K562 (cell line): ENCODE measurements around the gene PBXIP1. TPM values are rescaled to one million over a fixed set of nuclear protein-coding genes. Genes with fewer than 3 reads are reported as not detected.
A peak's percentile ranks its signal among the peaks of the same experiment; 100 is the strongest.

ENCODE experiments used
- ATAC-seq: fragments of 200-7000 bp; cut with Tn5 transposase; 3 replicates; pipeline ENCODE4 v1.9.1; 2020; ENCODE audit warnings: moderate library complexity
- BruUV-seq: library from RNA; stranded (reverse); fragments of 400-500 nt; replicated peaks from 2 replicates; lab custom pipeline; 2021; lab: Mats Ljungman, UMichigan
- CTCF ChIA-PET: fragments of 300-600 bp; formaldehyde crosslinking; extraction: SDS; loops from one replicate; lab custom pipeline; 2021; ENCODE audit warnings: low intra/inter-chr PET ratio; lab: Yijun Ruan, JAX
- POLR2A ChIA-PET: fragments of 300-600, 350-650 bp; sonication (Branson Sonifier 250); formaldehyde crosslinking; extraction: SDS; loops from one replicate; lab custom pipeline; 2021; ENCODE audit warnings: antibody characterized with exemption, inconsistent platforms; lab: Yijun Ruan, JAX
- DNase-seq, 4 experiments: peaks; one replicate each; pipeline versions ENCODE4 v3.0.0 to v3.0.0-alpha.2; 2011 to 2018; ENCODE audit warnings: low spot score in 3 of 4, mixed read lengths in 3 of 4; ENCODE audit errors: extremely low read depth in 1 of 4
- FAIRE-seq: peaks from 2 replicates; lab custom pipeline; 2011; peaks lifted over from hg19 to GRCh38; lab: Jason Lieb, UNC
- H2AFZ ChIP-seq: 2 replicates; pipeline ENCODE4 v1.6.0; 2011; ENCODE audit warnings: low read depth, low read length, control low read depth, inconsistent platforms
- H3K27ac ChIP-seq: fragments of 200-600 bp; 3 replicates; pipeline ENCODE4 v1.8.0; 2011; ENCODE audit warnings: low read depth, mild to moderate bottlenecking, control low read depth, inconsistent platforms, low read length, moderate library complexity, mixed read lengths; ENCODE audit errors: extremely low read depth
- H3K27me3 ChIP-seq, 2 experiments: fragments of 300-600 bp in 1 of 2; 2 replicates in 1 of 2; 3 replicates in 1 of 2; pipeline versions ENCODE4 v1.6.0 to v1.8.0; 2011; ENCODE audit warnings: inconsistent platforms in 2 of 2, low read length in 2 of 2, mild to moderate bottlenecking in 1 of 2, mixed read lengths in 1 of 2, moderate library complexity in 1 of 2; ENCODE audit not compliant: control insufficient read depth in 2 of 2, insufficient read depth in 2 of 2
- H3K36me3 ChIP-seq: fragments of 300-600 bp; 3 replicates; pipeline ENCODE4 v1.8.0; 2011; ENCODE audit warnings: mild to moderate bottlenecking, low read length, inconsistent platforms; ENCODE audit not compliant: control insufficient read depth, insufficient read depth
- H3K4me1 ChIP-seq, 2 experiments: fragments of 200-600 bp in 1 of 2; replicated peaks in 1 of 2; 2 replicates in 1 of 2; 3 replicates in 1 of 2; pipeline versions ENCODE4 v1.5.1 to v1.8.0; 2011; ENCODE audit warnings: inconsistent platforms in 2 of 2, low read length in 2 of 2, mild to moderate bottlenecking in 1 of 2, mixed read lengths in 1 of 2, moderate library complexity in 1 of 2; ENCODE audit not compliant: control insufficient read depth in 2 of 2, insufficient read depth in 2 of 2
- H3K4me2 ChIP-seq: 2 replicates; pipeline ENCODE4 v1.6.1; 2011; ENCODE audit warnings: low read length, control low read depth, inconsistent platforms, mixed read lengths; ENCODE audit not compliant: insufficient read depth
- H3K4me3 ChIP-seq: fragments of 200-600 bp; sonication (generic), shearing (Covaris generic); 2 replicates; pipeline ENCODE4 v1.5.1; 2016; ENCODE audit warnings: control low read depth, inconsistent platforms
- H3K79me2 ChIP-seq: fragments of 200-600 bp; 3 replicates; pipeline ENCODE4 v1.8.0; 2011; ENCODE audit warnings: low read length, inconsistent platforms; ENCODE audit not compliant: control insufficient read depth, insufficient read depth
- H3K9ac ChIP-seq, 2 experiments: 2 replicates each; pipeline versions ENCODE4 v1.6.0 to v1.6.1; 2011; ENCODE audit warnings: low read depth in 2 of 2, low read length in 2 of 2, control low read depth in 1 of 2, inconsistent platforms in 1 of 2, mild to moderate bottlenecking in 1 of 2, mixed read lengths in 1 of 2; ENCODE audit not compliant: insufficient read depth in 1 of 2
- H3K9me1 ChIP-seq: one replicate; pipeline ENCODE4 v1.6.0; 2011; ENCODE audit warnings: inconsistent platforms, mild to moderate bottlenecking, low read length, moderate library complexity; ENCODE audit not compliant: control insufficient read depth, insufficient read depth
- H3K9me3 ChIP-seq: replicated peaks from 2 replicates; pipeline ENCODE4 v1.5.1; 2011; ENCODE audit warnings: low read depth, low read length, inconsistent platforms; ENCODE audit not compliant: control insufficient read depth, insufficient read depth
- H4K20me1 ChIP-seq: replicated peaks from 2 replicates; pipeline ENCODE4 v1.6.1; 2011; ENCODE audit warnings: low read length, inconsistent platforms, mixed read lengths; ENCODE audit not compliant: control insufficient read depth, insufficient read depth
- ATF6 ChIP-seq: sonication (generic); formaldehyde crosslinking; IDR thresholded peaks from 2 replicates; pipeline ENCODE4 v1.4.0; 2020; ENCODE audit warnings: mild to moderate bottlenecking, missing genetic modification reagents
- CC2D1A ChIP-seq: fragments of 450-650 bp; IDR thresholded peaks from 2 replicates; pipeline ENCODE4 v1.6.1; 2017; ENCODE audit warnings: mild to moderate bottlenecking
- HLTF ChIP-seq: fragments of 450-650 bp; IDR thresholded peaks from 2 replicates; pipeline ENCODE4 v1.6.1; 2016
- KAT7 ChIP-seq: sonication (generic); formaldehyde crosslinking; IDR thresholded peaks from 2 replicates; pipeline ENCODE4 v1.8.0; 2022; ENCODE audit warnings: missing genetic modification reagents, mild to moderate bottlenecking, borderline replicate concordance
- POLR3A ChIP-seq: IDR thresholded peaks from 2 replicates; pipeline ENCODE4 v1.6.1; 2011; ENCODE audit warnings: borderline replicate concordance, mild to moderate bottlenecking, moderate library complexity; ENCODE audit not compliant: insufficient read length, insufficient read depth; ENCODE audit errors: extremely low read depth
- POU5F1 ChIP-seq: fragments of 150-350 bp; IDR thresholded peaks from 2 replicates; pipeline ENCODE4 v1.6.1; 2014; ENCODE audit warnings: borderline replicate concordance, low read length, low read depth, mild to moderate bottlenecking; ENCODE audit not compliant: partially characterized antibody
- SIRT6 ChIP-seq: IDR thresholded peaks from one replicate; pipeline ENCODE4 v1.6.1; 2012; ENCODE audit warnings: low read depth, mild to moderate bottlenecking, control low read depth, inconsistent platforms, low read length, moderate library complexity
- ZNF445 ChIP-seq: fragments of 250-450 bp; sonication (Bioruptor Pico); IDR thresholded peaks from 2 replicates; pipeline ENCODE4 v1.4.0; 2020; ENCODE audit warnings: low read depth, mild to moderate bottlenecking, moderate library complexity
- ZNF77 ChIP-seq: fragments of 250-450 bp; sonication (Bioruptor Pico); IDR thresholded peaks from 2 replicates; pipeline ENCODE4 v1.5.0; 2020
- WGBS: fragments of 100-300 bp; shearing (Covaris generic); methylation state at CpG from one replicate; pipeline ENCODE4 v1.1.6; 2016; ENCODE audit warnings: low coverage, mixed read lengths; ENCODE audit not compliant: insufficient coverage; ENCODE audit errors: missing lambda C conversion rate; 5-methylcytosine and 5-hydroxymethylcytosine counted together
- in situ Hi-C: fragments of 300-500 bp; cut with MboI; formaldehyde crosslinking; loops from 4 replicates; pipeline ENCODE4 v1.15.0; 2018; ENCODE audit warnings: inconsistent platforms, mixed read lengths
- intact Hi-C: fragments of 100-400 bp; cut with micrococcal nuclease; formaldehyde crosslinking; loops from 2 replicates; pipeline ENCODE4 v1.14.2; 2022
- polyA plus RNA-seq, 8 experiments: library from polyadenylated mRNA; depleted of rRNA in 4 of 8; stranded (reverse) in 5 of 8; unstranded in 3 of 8; fragments of >200 nt; fragmentation: Nextera tagmentation in 2 of 8; fragmentation: Illumina TruSeq in 1 of 8; extraction: Ambion mirVana in 2 of 8; extraction: Trizol in 1 of 8; gene quantifications; 2 replicates each; pipeline versions ENCODE4 v1.2.1 to v1.2.3, GENCODE V29; 2011 to 2014; ENCODE audit warnings: inconsistent platforms in 1 of 8, missing spikeins in 1 of 8
- total RNA-seq, 7 experiments: library from RNA; depleted of rRNA in 6 of 7; stranded (reverse); fragments of >200 nt in 6 of 7; fragmentation: Illumina TruSeq in 2 of 7; extraction: Trizol in 2 of 7; gene quantifications; 2 replicates each; pipeline versions ENCODE4 v1.2.1 to v1.2.3, GENCODE V29; 2011 to 2021; ENCODE audit warnings: low replicate concordance in 1 of 7
- TF ChIP-seq, protein P1 (sequence below): fragments of 450-650 bp; formaldehyde crosslinking; IDR thresholded peaks from 2 replicates; pipeline ENCODE4 v1.4.0; 2020; ENCODE audit warnings: mild to moderate bottlenecking, moderate library complexity
- TF ChIP-seq, protein P2 (sequence below): fragments of 450-650 bp; IDR thresholded peaks from 2 replicates; pipeline ENCODE4 v1.6.1; 2017; ENCODE audit warnings: mild to moderate bottlenecking, moderate library complexity

PBXIP1 gene
- total and polyA plus RNA-seq, 9 of the 15 experiments (the other 6 are each of a cell fraction or from before 2014, with no cell fraction given), result 0.13 to 8.3 (median 5.8) TPM

DNA sequence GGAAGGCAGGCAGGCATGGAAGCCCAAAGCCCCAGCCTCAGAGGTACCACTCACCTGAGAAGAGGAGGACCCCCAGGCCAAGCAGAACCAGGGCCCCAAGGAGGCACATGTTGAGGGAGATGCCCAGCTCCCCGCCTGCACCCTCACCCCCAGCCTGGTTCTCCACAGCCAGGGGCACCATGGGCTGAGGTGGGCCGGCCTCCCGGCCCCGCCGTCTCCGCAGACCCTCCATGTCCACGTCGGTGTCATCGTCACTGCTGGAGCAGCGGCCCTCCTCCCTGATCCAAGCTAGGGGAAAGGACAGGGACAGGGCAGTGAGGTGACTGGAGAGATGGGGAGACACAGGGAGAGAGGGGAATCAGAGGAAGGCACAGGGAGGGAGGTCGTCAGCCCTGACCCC lies 7.8 kb downstream of the PBXIP1 start:
- Histone ChIP-seq H2AFZ (no peak overlapping the region), H3K9ac (peak overlapping the region in 1 of 2 experiments; percentile 81; a peak in 2 of 4 replicates), H3K27me3 (no peaks in the 10 kb centered on the region), H3K4me3 (no peak overlapping the region), H3K79me2 (no peaks in the 10 kb centered on the region), H3K36me3 (no peaks in the 10 kb centered on the region; the same call in 2 of the 3 replicates), H3K4me1 (peaks cover 26 to 52% of the 10 kb centered on the region in 2 experiments), H3K4me2 (no peak overlapping the region), H3K27ac (no peak overlapping the region), H3K9me3 (no peaks in the 10 kb centered on the region), H3K9me1 (no peaks in the 10 kb centered on the region), H4K20me1 (0 out of 2 replicates have a peak, but pooled peaks cover 3% of the 10 kb centered on the region)
- TF ChIP-seq HLTF (no peak), CC2D1A (no peak), POU5F1 (no peak), ZNF445 (CRISPR knock-in tag) (no peak), SIRT6 (no peak), POLR3A (no peak), KAT7 (CRISPR knock-in tag) (no peak), ZNF77 (CRISPR knock-in tag) (no peak), ATF6 (CRISPR knock-in tag) (no peak)
- TF ChIP-seq, protein P1, sequence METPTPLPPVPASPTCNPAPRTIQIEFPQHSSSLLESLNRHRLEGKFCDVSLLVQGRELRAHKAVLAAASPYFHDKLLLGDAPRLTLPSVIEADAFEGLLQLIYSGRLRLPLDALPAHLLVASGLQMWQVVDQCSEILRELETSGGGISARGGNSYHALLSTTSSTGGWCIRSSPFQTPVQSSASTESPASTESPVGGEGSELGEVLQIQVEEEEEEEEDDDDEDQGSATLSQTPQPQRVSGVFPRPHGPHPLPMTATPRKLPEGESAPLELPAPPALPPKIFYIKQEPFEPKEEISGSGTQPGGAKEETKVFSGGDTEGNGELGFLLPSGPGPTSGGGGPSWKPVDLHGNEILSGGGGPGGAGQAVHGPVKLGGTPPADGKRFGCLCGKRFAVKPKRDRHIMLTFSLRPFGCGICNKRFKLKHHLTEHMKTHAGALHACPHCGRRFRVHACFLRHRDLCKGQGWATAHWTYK (CRISPR knock-in tag), result no peak
- TF ChIP-seq, protein P2, sequence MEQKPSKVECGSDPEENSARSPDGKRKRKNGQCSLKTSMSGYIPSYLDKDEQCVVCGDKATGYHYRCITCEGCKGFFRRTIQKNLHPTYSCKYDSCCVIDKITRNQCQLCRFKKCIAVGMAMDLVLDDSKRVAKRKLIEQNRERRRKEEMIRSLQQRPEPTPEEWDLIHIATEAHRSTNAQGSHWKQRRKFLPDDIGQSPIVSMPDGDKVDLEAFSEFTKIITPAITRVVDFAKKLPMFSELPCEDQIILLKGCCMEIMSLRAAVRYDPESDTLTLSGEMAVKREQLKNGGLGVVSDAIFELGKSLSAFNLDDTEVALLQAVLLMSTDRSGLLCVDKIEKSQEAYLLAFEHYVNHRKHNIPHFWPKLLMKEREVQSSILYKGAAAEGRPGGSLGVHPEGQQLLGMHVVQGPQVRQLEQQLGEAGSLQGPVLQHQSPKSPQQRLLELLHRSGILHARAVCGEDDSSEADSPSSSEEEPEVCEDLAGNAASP, result no peak
- ATAC-seq, result no peak
- ChIA-PET POLR2A (interaction anchor here (1.0 to 1.4 kb wide), 3 partner anchors 12 to 16 kb away, joined by 3 to 6 read pairs (median 3); partner anchors contain the start of gene PMVK), CTCF (no interaction called here)
- intact Hi-C loops (no loop called here), in situ Hi-C loops (no loop called here)
- no TSS peak for BruUV-seq
- no peak for DNase-seq
- 30% methylated on average over 10 of the region's 11 CpGs for WGBS
- no peak for FAIRE-seq
